GM13976 (cell line): ENCODE measurements around the gene CRY1.

ENCODE experiments used
- DNase-seq: peaks from one replicate; pipeline ENCODE4 v3.0.0; 2012; ENCODE audit warnings: low spot score
- in situ Hi-C: fragments of 300-500 bp; cut with MboI; formaldehyde crosslinking; loops from one replicate; pipeline ENCODE4 v1.12.0; 2022; ENCODE audit warnings: low sequenced_read_pairs, mixed read lengths, inconsistent platforms; ENCODE audit not compliant: unreplicated experiment
- TF ChIP-seq, protein P1 (sequence below): IDR thresholded peaks from 2 replicates; pipeline ENCODE4 v1.5.1; 2012; ENCODE audit warnings: borderline replicate concordance, mild to moderate bottlenecking; ENCODE audit not compliant: insufficient read depth; ENCODE audit errors: extremely low read depth, missing control alignments, control extremely low read depth

CRY1 gene

DNA sequence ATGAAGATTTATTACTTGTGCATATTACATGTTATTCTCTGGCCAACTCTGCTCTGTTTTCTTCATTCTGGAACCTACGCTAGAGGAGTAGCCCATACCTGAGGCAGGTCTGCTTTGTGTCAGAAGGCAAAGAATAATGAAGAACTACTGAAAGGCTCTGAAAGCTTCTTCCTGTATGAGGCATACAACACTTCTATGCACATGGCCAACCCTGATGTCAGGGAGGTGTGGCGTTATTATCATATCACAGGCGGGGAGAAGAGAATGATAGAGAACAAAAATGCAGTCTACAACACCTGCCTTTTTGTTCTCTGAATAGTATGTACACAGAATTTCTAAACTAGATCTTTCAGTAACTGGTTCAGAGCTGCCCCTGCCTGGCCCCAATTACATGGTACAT lies 32.5 kb upstream of the CRY1 start:
- DNase-seq: no peak
- in situ Hi-C loops: loop anchor here (10.0 kb wide), 1 partner anchor 479 kb away; no protein-coding TSS in a partner anchor
- TF ChIP-seq, protein P1, sequence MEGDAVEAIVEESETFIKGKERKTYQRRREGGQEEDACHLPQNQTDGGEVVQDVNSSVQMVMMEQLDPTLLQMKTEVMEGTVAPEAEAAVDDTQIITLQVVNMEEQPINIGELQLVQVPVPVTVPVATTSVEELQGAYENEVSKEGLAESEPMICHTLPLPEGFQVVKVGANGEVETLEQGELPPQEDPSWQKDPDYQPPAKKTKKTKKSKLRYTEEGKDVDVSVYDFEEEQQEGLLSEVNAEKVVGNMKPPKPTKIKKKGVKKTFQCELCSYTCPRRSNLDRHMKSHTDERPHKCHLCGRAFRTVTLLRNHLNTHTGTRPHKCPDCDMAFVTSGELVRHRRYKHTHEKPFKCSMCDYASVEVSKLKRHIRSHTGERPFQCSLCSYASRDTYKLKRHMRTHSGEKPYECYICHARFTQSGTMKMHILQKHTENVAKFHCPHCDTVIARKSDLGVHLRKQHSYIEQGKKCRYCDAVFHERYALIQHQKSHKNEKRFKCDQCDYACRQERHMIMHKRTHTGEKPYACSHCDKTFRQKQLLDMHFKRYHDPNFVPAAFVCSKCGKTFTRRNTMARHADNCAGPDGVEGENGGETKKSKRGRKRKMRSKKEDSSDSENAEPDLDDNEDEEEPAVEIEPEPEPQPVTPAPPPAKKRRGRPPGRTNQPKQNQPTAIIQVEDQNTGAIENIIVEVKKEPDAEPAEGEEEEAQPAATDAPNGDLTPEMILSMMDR: no peak

DNA sequence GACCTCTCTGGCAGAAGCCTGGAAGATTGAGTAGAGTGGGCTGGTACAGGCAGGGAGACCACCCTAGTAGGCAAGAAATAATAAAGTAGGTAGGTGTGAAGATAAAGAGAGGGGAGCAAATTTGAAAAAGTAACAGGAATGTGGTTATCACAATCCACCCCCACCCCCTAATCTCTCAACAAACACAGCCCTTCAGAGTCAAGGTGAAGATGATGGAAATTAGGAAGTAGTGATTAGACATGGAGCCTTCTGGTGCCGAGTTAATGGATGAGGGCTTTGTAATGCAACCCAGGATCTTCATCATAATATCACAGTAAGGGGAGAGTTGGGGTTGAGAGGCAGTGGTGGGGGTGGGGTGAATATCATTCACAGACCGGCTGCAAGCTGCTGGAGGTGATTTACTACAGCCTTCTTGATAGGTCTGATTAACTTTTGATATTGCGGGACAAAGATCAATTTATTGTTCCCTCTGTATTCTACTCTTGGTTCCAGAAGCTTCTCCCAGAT lies 29.2 kb upstream of the CRY1 start:
- no peak for DNase-seq
- TF ChIP-seq, protein P1: no peak
- in situ Hi-C loops: loop anchor here (10.0 to 25.0 kb wide), 2 partner anchors 482 to 735 kb away; no protein-coding TSS in a partner anchor

DNA sequence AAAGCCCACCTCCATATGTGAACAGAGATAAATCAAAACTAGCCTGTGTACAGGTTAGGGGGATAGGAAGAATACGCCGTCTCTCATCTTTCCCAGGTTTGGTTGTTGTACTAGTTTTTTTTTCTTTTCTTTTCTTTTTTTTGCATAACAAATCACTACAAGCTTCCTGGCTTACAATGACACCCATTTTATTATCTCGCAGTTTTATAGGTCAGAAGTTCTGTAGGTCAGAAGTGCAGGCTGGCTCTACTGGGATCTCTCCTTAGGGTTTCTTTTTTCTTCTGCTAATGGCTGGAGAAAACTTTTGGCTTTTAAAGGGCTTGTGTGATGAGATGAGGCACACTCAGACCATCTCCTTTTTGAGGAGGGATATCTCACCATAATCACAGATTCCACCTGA lies 25.7 kb upstream of the CRY1 start:
- DNase-seq: no peak
- TF ChIP-seq, protein P1: no peak
- in situ Hi-C loops: loop anchor here (25.0 kb wide), 1 partner anchor 732 kb away; no protein-coding TSS in a partner anchor

DNA sequence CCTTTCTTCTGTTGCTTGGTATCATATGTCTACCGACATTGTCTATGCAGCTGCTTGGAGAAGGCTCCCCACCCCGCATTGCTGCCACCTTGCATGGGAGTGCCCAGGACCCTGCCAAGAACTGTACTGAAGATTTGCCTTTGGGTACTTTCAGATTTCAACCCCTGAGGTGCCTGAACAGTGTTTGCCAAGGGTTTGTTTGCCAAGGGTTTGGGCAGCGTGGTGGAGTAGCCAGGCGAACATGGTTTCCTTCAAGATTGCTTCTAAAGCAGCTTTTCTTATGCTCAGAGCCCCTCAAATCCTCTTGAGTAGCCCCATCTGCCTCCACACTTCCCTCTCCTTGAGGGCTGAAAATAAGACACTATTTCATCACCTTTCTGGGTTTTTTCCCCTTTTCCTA lies 25.3 kb upstream of the CRY1 start:
- DNase-seq: no peak
- in situ Hi-C loops: loop anchor here (25.0 kb wide), 1 partner anchor 731 kb away; no protein-coding TSS in a partner anchor
- TF ChIP-seq, protein P1: no peak

DNA sequence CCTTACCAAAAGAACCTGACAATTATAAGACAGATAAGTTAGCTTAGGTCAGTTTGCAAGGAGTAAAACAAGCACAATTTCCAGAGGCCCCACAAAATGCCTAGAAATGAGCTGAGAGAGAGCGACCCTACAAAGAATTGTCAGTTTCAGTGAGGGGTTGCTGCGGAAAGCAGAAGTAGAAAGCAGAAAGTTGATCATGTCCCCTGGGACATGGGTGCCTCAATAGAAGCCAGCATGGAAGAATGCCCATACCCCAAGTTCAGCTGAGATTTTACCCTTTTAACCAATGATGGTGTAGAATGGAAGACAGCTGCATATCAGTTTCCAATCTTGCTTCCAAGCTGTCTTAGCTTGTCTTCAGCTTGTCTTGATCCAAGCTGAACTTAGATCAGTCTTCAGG lies 21.8 kb upstream of the CRY1 start:
- in situ Hi-C loops: loop anchor here (25.0 kb wide), 1 partner anchor 728 kb away; no protein-coding TSS in a partner anchor
- DNase-seq: no peak
- TF ChIP-seq, protein P1: no peak

DNA sequence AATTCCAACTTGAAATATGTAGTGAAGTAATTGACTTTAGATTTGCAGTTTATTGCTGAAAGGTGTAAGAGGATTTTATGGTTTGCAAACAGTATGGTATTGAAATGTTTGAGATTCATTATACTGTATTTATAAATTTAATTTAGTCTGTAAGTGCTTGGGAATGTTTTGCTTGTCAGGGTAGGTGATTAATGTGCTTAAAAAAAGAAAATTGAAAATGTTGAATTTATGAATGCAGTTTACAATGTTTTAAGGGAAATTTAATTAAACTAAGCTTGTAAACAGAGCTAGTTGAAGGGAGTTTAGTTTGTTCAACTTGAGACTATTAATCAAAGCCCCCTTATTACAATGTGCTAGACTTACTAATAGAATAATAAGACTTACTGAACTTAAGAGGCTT lies 18.0 kb upstream of the CRY1 start:
- TF ChIP-seq, protein P1: no peak
- DNase-seq: no peak
- in situ Hi-C loops: loop anchor here (25.0 kb wide), 1 partner anchor 724 kb away; no protein-coding TSS in a partner anchor
